Neutrophil (primary cell): ENCODE measurements around the gene GABRB3.

Experiments
- H3K27ac ChIP-seq: fragments of 200-600 bp; sonication (generic); 2 replicates; pipeline ENCODE4 v1.5.1; 2016; ENCODE audit warnings: mild to moderate bottlenecking, moderate library complexity
- H3K27me3 ChIP-seq: fragments of 200-600 bp; sonication (generic); 2 replicates; pipeline ENCODE4 v1.6.0; 2016; ENCODE audit warnings: mild to moderate bottlenecking
- H3K36me3 ChIP-seq: fragments of 200-600 bp; sonication (generic); 2 replicates; pipeline ENCODE4 v1.5.1; 2017
- H3K4me1 ChIP-seq, 2 experiments: fragments of 200-600 bp in 1 of 2; sonication (generic) in 1 of 2; 1 replicate in 1 of 2; 2 replicates in 1 of 2; pipeline versions ENCODE4 v1.5.1 to v1.6.1; 2013 to 2016; ENCODE audit warnings: low read depth in 1 of 2, low read length in 1 of 2, mild to moderate bottlenecking in 1 of 2, moderate library complexity in 1 of 2; ENCODE audit not compliant: control insufficient read depth in 1 of 2, insufficient read depth in 1 of 2
- H3K4me3 ChIP-seq, 2 experiments: fragments of 200-600 bp in 1 of 2; sonication (generic) in 1 of 2; 1 replicate in 1 of 2; 2 replicates in 1 of 2; pipeline ENCODE4 v1.5.1; 2013 to 2016; ENCODE audit warnings: low read depth in 1 of 2, low read length in 1 of 2, mild to moderate bottlenecking in 1 of 2, moderate library complexity in 1 of 2
- H3K9me3 ChIP-seq: fragments of 200-600 bp; sonication (generic); 2 replicates; pipeline ENCODE4 v1.5.1; 2016
- TF ChIP-seq, protein P1 (sequence below): fragments of 200-600 bp; sonication (generic); IDR thresholded peaks from 2 replicates; pipeline ENCODE4 v1.5.1; 2016; ENCODE audit warnings: antibody characterized with exemption

Gene GABRB3

GRCh38 chr15:26690778-26691177 is 82.1 kb downstream of the GABRB3 start:
- Histone ChIP-seq H3K36me3 (no peaks in the 10 kb centered on the region), H3K27ac (no peak overlapping the region), H3K4me3 (no peak overlapping the region), H3K9me3 (no peaks in the 10 kb centered on the region), H3K4me1 (no peaks in the 10 kb centered on the region), H3K27me3 (no peaks in the 10 kb centered on the region)
- TF ChIP-seq, protein P1, sequence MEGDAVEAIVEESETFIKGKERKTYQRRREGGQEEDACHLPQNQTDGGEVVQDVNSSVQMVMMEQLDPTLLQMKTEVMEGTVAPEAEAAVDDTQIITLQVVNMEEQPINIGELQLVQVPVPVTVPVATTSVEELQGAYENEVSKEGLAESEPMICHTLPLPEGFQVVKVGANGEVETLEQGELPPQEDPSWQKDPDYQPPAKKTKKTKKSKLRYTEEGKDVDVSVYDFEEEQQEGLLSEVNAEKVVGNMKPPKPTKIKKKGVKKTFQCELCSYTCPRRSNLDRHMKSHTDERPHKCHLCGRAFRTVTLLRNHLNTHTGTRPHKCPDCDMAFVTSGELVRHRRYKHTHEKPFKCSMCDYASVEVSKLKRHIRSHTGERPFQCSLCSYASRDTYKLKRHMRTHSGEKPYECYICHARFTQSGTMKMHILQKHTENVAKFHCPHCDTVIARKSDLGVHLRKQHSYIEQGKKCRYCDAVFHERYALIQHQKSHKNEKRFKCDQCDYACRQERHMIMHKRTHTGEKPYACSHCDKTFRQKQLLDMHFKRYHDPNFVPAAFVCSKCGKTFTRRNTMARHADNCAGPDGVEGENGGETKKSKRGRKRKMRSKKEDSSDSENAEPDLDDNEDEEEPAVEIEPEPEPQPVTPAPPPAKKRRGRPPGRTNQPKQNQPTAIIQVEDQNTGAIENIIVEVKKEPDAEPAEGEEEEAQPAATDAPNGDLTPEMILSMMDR = no peak

- no peaks in the 10 kb centered on the region for H3K9me3 ChIP-seq
- H3K4me1 ChIP-seq = no peaks in the 10 kb centered on the region
- no peaks in the 10 kb centered on the region for H3K27me3 ChIP-seq
- H3K27ac ChIP-seq = no peak overlapping the region
- H3K36me3 ChIP-seq = no peaks in the 10 kb centered on the region
- TF ChIP-seq, protein P1 = no peak
- H3K4me3 ChIP-seq = no peak overlapping the region
Observed at GRCh38 chr15:26689462-26689861, 83.4 kb downstream of the GABRB3 start.

DNA sequence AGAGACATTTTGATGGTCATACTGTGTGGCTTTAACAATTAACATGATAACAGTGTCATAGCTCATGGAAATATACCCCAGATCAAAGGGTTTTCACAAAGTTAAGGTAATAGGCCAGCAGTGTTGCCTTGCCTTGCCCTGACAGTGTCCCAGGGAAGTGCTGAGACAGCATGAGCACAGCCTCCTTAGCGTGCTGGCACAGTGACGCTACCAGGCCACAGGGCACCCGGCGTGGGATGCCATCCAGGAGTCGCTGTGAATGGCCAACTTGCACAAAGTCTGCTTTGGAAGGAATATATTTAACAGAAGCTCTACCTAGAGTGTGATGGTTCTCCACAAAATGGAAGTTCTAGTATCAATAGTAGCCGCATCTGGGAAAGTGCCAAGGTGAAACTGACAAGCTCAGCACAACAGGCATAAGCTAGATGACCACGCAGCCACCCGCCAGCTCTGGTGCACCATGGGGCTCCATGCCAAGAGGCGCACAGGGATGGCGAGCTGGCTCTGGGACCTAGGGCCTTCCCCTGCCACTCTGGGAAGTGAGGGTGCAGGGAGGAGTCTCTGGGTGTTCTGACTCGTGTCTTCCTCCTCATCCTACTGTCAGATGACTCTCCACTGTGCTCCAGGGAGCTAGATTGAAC is 86.2 kb downstream of the GABRB3 start:
- Histone ChIP-seq H3K9me3 (no peaks in the 10 kb centered on the region), H3K27me3 (no peaks in the 10 kb centered on the region)

DNA sequence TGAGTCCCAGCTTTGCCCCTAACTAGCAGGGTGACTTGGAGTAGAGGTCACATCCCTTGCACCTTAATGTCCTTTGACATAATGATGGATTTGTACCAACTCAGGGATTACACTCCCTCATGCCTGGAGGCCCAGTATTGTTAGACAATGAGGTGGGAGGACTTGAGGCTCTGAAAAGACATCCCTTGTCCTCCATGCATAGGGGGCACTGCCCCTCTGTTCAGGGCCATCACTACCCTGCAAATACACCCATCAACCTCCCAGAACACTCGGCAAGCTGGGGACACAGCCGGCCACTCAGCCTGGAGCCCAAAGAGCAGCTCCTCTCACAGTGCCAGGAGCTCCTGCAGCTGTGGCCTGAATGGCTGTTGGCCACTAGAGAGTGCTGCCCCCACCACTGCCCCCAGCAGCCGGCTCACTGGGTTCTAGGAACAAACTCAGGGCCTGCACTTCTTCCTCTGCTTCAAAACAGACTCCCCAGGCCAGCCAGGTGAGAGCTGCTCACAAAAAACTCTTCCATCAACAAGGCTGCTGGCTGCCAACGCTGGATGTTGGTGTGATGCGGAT is 90.2 kb downstream of the GABRB3 start:
- H3K27me3 ChIP-seq = no peaks in the 10 kb centered on the region

More for the DNA sequence above, 86.2 kb downstream of the GABRB3 start:
- H3K27ac ChIP-seq = no peak overlapping the region
- TF ChIP-seq, protein P1 = no peak
- no peak overlapping the region for H3K4me3 ChIP-seq
- no peaks in the 10 kb centered on the region for H3K4me1 ChIP-seq
- no peaks in the 10 kb centered on the region for H3K36me3 ChIP-seq

GRCh38 chr15:26679927-26680326 is 92.9 kb downstream of the GABRB3 start:
- TF ChIP-seq, protein P1 = no peak
- Histone ChIP-seq H3K27me3 (no peaks in the 10 kb centered on the region), H3K9me3 (no peaks in the 10 kb centered on the region), H3K36me3 (no peaks in the 10 kb centered on the region), H3K4me3 (no peak overlapping the region), H3K27ac (no peak overlapping the region), H3K4me1 (no peaks in the 10 kb centered on the region)

More for the DNA sequence above, 90.2 kb downstream of the GABRB3 start:
- TF ChIP-seq, protein P1 = no peak
- Histone ChIP-seq H3K36me3 (no peaks in the 10 kb centered on the region), H3K9me3 (no peaks in the 10 kb centered on the region), H3K27ac (no peak overlapping the region), H3K4me3 (no peak overlapping the region), H3K4me1 (no peaks in the 10 kb centered on the region)
